CD14-positive monocyte (primary cell): ENCODE data around the gene DIS3L. TPM values are rescaled to one million over a fixed set of nuclear protein-coding genes. Genes with fewer than 3 reads are reported as not detected.

ENCODE experiments used
- DNase-seq, 3 donors: peaks; one replicate each; pipeline ENCODE4 v3.0.0-alpha.2; 2011 to 2022
- H2AFZ ChIP-seq: 2 replicates; pipeline ENCODE4 v1.6.0; 2012; ENCODE audit warnings: mild to moderate bottlenecking, low read depth, low read length, inconsistent platforms; ENCODE audit not compliant: insufficient read depth, poor library complexity, severe bottlenecking
- H3K27ac ChIP-seq, 2 donors: 1 replicate in 1 of 2; 2 replicates in 1 of 2; pipeline ENCODE4 v1.5.1; 2012 to 2013; ENCODE audit warnings: low read length in 2 of 2, control low read depth in 1 of 2, inconsistent platforms in 1 of 2, low read depth in 1 of 2, mild to moderate bottlenecking in 1 of 2
- H3K27me3 ChIP-seq, 2 donors: one replicate each; pipeline versions ENCODE4 v1.6.0 to v1.6.1; 2011 to 2013; ENCODE audit warnings: low read length in 2 of 2; ENCODE audit not compliant: control insufficient read depth in 2 of 2, insufficient read depth in 2 of 2
- H3K36me3 ChIP-seq, 2 donors: replicated peaks in 1 of 2; 1 replicate in 1 of 2; 2 replicates in 1 of 2; pipeline versions ENCODE4 v1.5.1 to v1.6.1; 2012 to 2013; ENCODE audit warnings: low read length in 2 of 2, control low read depth in 1 of 2, inconsistent platforms in 1 of 2, mild to moderate bottlenecking in 1 of 2; ENCODE audit not compliant: insufficient read depth in 2 of 2, control insufficient read depth in 1 of 2
- H3K4me1 ChIP-seq, 2 donors: 1 replicate in 1 of 2; 2 replicates in 1 of 2; pipeline versions ENCODE4 v1.5.1 to v1.6.1; 2012 to 2013; ENCODE audit warnings: low read length in 2 of 2, control low read depth in 1 of 2, inconsistent platforms in 1 of 2, mild to moderate bottlenecking in 1 of 2, moderate library complexity in 1 of 2; ENCODE audit not compliant: insufficient read depth in 2 of 2, control insufficient read depth in 1 of 2
- H3K4me2 ChIP-seq: replicated peaks from 2 replicates; pipeline ENCODE3; 2012; ENCODE audit warnings: low read length, moderate library complexity, mild to moderate bottlenecking; ENCODE audit not compliant: poor library complexity, severe bottlenecking; ENCODE audit errors: extremely low read depth
- H3K4me3 ChIP-seq, 3 experiments: fragments of 200-600 bp in 1 of 3; sonication (generic) in 1 of 3; replicated peaks in 1 of 3; 1 replicate in 2 of 3; 2 replicates in 1 of 3; pipeline ENCODE4 v1.5.1; 2011 to 2013; ENCODE audit warnings: low read length in 3 of 3, mild to moderate bottlenecking in 3 of 3, control low read depth in 2 of 3, low read depth in 2 of 3, inconsistent platforms in 1 of 3, moderate library complexity in 1 of 3
- H3K79me2 ChIP-seq: 2 replicates; pipeline ENCODE4 v1.6.0; 2012; ENCODE audit warnings: mild to moderate bottlenecking, control low read depth, inconsistent platforms, low read length, moderate library complexity; ENCODE audit not compliant: insufficient read depth
- H3K9ac ChIP-seq: 2 replicates; pipeline ENCODE4 v1.6.0; 2017; ENCODE audit warnings: low read length, mild to moderate bottlenecking; ENCODE audit not compliant: insufficient read depth, poor library complexity, severe bottlenecking
- H3K9me3 ChIP-seq, 2 donors: replicated peaks in 1 of 2; 1 replicate in 1 of 2; 2 replicates in 1 of 2; pipeline versions ENCODE4 v1.5.1 to v1.6.1; 2012 to 2013; ENCODE audit warnings: low read length in 2 of 2, control low read depth in 1 of 2; ENCODE audit not compliant: control insufficient read depth in 1 of 2, insufficient read depth in 1 of 2
- H4K20me1 ChIP-seq: 2 replicates; pipeline ENCODE4 v1.6.0; 2012; ENCODE audit warnings: mild to moderate bottlenecking, low read length, control low read depth, moderate library complexity; ENCODE audit not compliant: insufficient read depth
- H3K27ac Mint-ChIP-seq, 7 donors: one replicate each; pipeline ENCODE4 v1.8.0; 2020; ENCODE audit warnings: mild to moderate bottlenecking in 7 of 7, mixed read lengths in 7 of 7, moderate library complexity in 6 of 7, inconsistent platforms in 2 of 7
- H3K27me3 Mint-ChIP-seq, 3 donors: one replicate each; pipeline ENCODE4 v1.8.0; 2021 to 2022; ENCODE audit warnings: low read depth in 3 of 3, mild to moderate bottlenecking in 3 of 3, mixed read lengths in 3 of 3, moderate library complexity in 3 of 3, inconsistent platforms in 1 of 3
- H3K36me3 Mint-ChIP-seq, 2 donors: one replicate each; pipeline ENCODE4 v1.8.0; 2020; ENCODE audit warnings: mixed read lengths in 2 of 2, inconsistent platforms in 1 of 2, mild to moderate bottlenecking in 1 of 2
- H3K4me1 Mint-ChIP-seq: one replicate; pipeline ENCODE4 v1.8.0; 2020; ENCODE audit warnings: mild to moderate bottlenecking, mixed read lengths
- H3K4me3 Mint-ChIP-seq, 2 donors: one replicate each; pipeline ENCODE4 v1.8.0; 2020; ENCODE audit warnings: mild to moderate bottlenecking in 2 of 2, mixed read lengths in 2 of 2, moderate library complexity in 1 of 2
- H3K9me3 Mint-ChIP-seq, 7 donors: one replicate each; pipeline ENCODE4 v1.8.0; 2020 to 2022; ENCODE audit warnings: mixed read lengths in 7 of 7, mild to moderate bottlenecking in 6 of 7, moderate library complexity in 6 of 7, inconsistent platforms in 2 of 7
- WGBS: methylation state at CpG from one replicate; pipeline ENCODE4 v1.1.5; 2013; ENCODE audit warnings: missing lambda C conversion rate; ENCODE audit not compliant: insufficient coverage; 5-methylcytosine and 5-hydroxymethylcytosine counted together
- intact Hi-C, 2 donors: fragments of 100-400 bp; cut with micrococcal nuclease; formaldehyde crosslinking; loops; one replicate each; pipeline versions ENCODE4 v1.15.0 to v1.15.1; 2023
- polyA plus RNA-seq, 3 donors: library from polyadenylated mRNA; depleted of rRNA in 1 of 3; unstranded in 2 of 3; stranded (reverse) in 1 of 3; fragments of 300-500 nt in 2 of 3; fragments of >200 nt in 1 of 3; fragmentation: Illumina TruSeq in 2 of 3; gene quantifications; 1 replicate in 2 of 3; 2 replicates in 1 of 3; pipeline ENCODE4 v1.2.3, GENCODE V29; 2012 to 2021
- TF ChIP-seq, protein P1 (sequence below): fragments of 200-600 bp; IDR thresholded peaks from one replicate; pipeline ENCODE4 v1.8.0; 2022; ENCODE audit warnings: antibody characterized with exemption, mild to moderate bottlenecking

DIS3L gene
- polyA plus RNA-seq, 3 donors = 13.2 to 17.0 (median 13.6) TPM

DNA sequence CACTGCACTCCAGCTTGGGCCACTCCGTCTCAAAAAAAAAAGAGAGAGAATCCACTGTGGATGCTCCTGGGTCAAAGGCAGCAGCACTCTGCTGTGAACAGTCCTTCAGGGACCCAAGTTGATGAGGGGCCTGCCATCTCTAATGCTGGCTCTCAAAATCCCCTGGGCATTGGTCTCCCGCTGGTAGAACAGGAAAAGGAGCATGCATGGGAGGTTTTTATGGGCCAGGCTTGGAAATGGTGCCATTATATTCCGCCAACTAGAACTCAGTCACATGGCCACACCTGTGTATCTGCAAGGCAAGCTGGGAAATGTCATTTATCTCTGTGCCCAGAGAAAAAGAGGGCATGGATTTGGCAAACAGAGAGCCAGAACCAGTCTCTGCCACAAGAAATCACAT is 3.4 kb upstream of the DIS3L start:
- no peak overlapping the region for H2AFZ ChIP-seq
- H3K9ac ChIP-seq = no peak overlapping the region
- TF ChIP-seq, protein P1, sequence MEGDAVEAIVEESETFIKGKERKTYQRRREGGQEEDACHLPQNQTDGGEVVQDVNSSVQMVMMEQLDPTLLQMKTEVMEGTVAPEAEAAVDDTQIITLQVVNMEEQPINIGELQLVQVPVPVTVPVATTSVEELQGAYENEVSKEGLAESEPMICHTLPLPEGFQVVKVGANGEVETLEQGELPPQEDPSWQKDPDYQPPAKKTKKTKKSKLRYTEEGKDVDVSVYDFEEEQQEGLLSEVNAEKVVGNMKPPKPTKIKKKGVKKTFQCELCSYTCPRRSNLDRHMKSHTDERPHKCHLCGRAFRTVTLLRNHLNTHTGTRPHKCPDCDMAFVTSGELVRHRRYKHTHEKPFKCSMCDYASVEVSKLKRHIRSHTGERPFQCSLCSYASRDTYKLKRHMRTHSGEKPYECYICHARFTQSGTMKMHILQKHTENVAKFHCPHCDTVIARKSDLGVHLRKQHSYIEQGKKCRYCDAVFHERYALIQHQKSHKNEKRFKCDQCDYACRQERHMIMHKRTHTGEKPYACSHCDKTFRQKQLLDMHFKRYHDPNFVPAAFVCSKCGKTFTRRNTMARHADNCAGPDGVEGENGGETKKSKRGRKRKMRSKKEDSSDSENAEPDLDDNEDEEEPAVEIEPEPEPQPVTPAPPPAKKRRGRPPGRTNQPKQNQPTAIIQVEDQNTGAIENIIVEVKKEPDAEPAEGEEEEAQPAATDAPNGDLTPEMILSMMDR = no peak
- H3K4me1 ChIP-seq = peaks cover 18 to 22% of the 10 kb centered on the region in 2 donors
- H3K4me2 ChIP-seq = no peak overlapping the region
- Mint-ChIP-seq H3K4me1 (peaks cover 23% of the 10 kb centered on the region), H3K36me3 (no peaks in the 10 kb centered on the region), H3K27ac (no peak overlapping the region), H3K9me3 (no peaks in the 10 kb centered on the region), H3K4me3 (no peak overlapping the region), H3K27me3 (peaks cover 0 to 3% (median 2%) of the 10 kb centered on the region in 3 donors)
- H3K9me3 ChIP-seq = no peaks in the 10 kb centered on the region
- H3K4me3 ChIP-seq = no peak overlapping the region
- intact Hi-C loops = no loop called here
- no peaks in the 10 kb centered on the region for H4K20me1 ChIP-seq
- H3K27me3 ChIP-seq = no peaks in the 10 kb centered on the region
- H3K27ac ChIP-seq = no peak overlapping the region
- 100% methylated on average over 3 of the region's 3 CpGs for WGBS
- no peak for DNase-seq
- H3K79me2 ChIP-seq = peaks cover 9% of the 10 kb centered on the region
- H3K36me3 ChIP-seq = no peaks in the 10 kb centered on the region

- Histone ChIP-seq H3K4me2 (no peak overlapping the region), H3K9me3 (no peaks in the 10 kb centered on the region), H3K79me2 (peaks cover 14% of the 10 kb centered on the region), H2AFZ (no peak overlapping the region), H3K9ac (no peak overlapping the region), H3K4me1 (peaks cover 18 to 27% of the 10 kb centered on the region in 2 donors), H4K20me1 (no peaks in the 10 kb centered on the region), H3K4me3 (no peak overlapping the region), H3K27me3 (no peaks in the 10 kb centered on the region), H3K27ac (no peak overlapping the region), H3K36me3 (no peaks in the 10 kb centered on the region)
- Mint-ChIP-seq H3K36me3 (no peaks in the 10 kb centered on the region), H3K4me1 (peaks cover 26% of the 10 kb centered on the region), H3K27ac (no peak overlapping the region), H3K9me3 (no peaks in the 10 kb centered on the region), H3K4me3 (no peak overlapping the region), H3K27me3 (peaks cover 0 to 3% (median 2%) of the 10 kb centered on the region in 3 donors)
- TF ChIP-seq, protein P1 = no peak
- intact Hi-C loops = no loop called here
- DNase-seq = no peak
These were observed 2.9 kb upstream of the DIS3L start for GRCh38 chr15:66290518-66290917.
